Measurements from ENCODE around the gene KAT6B.

The KAT6B gene

DNA sequence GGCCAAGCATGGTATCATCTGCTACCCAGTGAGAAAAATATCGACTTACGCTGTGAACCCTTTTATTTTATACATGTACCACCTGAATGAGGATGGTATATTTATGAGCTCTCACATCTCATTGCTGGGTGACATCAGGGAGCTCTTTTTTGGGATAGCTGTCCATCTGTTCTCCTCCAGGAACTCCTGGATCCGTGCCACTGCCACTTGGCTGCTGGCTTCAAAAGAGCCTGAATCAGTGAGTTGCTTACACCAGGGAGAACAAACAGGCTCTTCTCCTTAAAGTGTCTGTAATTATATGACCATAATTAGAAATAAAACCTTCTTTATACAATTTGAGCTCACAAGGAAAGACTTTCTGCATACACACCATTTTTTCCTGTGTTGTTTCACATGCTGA lies 106.2 kb downstream of the KAT6B start:
- H3K4me1 Mint-ChIP-seq, result no peaks in the 10 kb centered on the region
- H3K27ac Mint-ChIP-seq, result no peak overlapping the region
- CTCF ChIA-PET, result no interaction called here
- no peaks in the 10 kb centered on the region for H3K27me3 Mint-ChIP-seq
- no peak overlapping the region for H3K4me3 Mint-ChIP-seq
- H3K9me3 Mint-ChIP-seq, result no peaks in the 10 kb centered on the region
- H3K36me3 Mint-ChIP-seq, result no peaks in the 10 kb centered on the region
- DNase-seq, result no peak

DNA sequence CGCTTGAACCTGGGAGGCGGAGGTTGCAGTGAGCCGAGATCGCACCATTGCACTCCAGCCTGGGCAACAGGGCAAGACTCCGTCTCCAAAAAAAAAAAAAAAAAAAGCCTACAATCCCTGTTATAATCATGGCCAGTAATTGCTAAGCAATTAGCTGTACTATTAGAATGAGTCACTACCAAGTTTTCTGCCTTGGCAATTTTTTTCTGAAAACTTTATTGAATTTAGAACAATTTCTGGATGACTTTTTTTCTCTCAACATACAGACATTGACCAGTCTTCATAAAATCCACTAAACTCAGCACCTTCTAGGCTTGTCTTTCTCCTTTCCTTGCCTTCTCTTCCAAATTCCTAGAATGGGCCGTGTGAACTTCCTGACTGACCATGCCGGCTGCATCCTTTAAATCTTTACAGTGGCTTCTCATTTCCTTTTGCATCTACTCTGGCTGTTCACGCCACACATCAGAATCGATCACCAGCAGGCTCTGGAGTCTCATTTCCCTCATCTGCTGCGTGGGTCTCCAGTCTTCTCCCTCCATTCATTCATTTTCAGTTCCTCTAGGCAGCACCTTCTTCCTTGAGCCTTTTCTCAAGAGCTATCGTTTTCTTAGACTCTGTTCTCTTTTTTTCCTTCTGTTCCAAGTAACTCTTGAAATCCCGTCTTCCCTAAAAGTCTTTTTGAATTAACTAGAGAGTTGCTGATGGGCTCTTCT lies 107.9 kb downstream of the KAT6B start:
- Mint-ChIP-seq H3K4me3 (no peak overlapping the region), H3K9me3 (no peaks in the 10 kb centered on the region), H3K36me3 (no peaks in the 10 kb centered on the region), H3K4me1 (no peaks in the 10 kb centered on the region), H3K27ac (no peak overlapping the region), H3K27me3 (no peaks in the 10 kb centered on the region)
- no peak for DNase-seq
- CTCF ChIA-PET, result no interaction called here

DNA sequence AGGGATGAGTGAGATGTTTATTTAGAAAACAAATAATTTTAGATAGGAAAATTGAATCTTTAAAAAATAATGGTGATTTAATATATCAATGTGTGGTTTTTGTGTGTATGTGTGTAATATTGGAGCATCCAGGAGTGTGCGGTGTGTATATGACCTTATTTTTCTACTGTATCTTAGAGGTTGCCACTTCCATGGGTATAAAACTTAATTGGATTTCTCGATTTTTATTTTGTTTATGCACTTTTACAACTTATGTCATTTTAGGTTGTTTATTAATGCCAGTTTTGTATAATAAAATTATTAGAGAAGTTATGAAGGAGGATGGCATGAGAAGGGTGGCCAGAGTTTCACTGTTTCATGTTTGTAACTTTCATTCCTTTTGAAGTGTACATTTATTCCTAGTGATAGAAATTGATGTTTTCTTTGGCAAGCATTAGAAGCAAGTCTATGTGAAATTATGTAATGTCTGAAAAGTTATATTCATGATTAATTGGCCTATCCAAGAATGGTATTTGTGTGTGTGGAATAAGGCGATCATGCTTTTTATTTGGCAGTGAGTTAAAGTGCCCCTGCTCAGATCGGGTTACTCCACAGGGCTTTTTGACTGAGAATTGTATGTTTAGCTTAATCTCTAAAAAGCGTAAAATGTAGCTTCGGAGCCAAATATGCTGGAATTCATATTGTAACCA lies 110.3 kb downstream of the KAT6B start:
- CTCF ChIA-PET, result no interaction called here

DNA sequence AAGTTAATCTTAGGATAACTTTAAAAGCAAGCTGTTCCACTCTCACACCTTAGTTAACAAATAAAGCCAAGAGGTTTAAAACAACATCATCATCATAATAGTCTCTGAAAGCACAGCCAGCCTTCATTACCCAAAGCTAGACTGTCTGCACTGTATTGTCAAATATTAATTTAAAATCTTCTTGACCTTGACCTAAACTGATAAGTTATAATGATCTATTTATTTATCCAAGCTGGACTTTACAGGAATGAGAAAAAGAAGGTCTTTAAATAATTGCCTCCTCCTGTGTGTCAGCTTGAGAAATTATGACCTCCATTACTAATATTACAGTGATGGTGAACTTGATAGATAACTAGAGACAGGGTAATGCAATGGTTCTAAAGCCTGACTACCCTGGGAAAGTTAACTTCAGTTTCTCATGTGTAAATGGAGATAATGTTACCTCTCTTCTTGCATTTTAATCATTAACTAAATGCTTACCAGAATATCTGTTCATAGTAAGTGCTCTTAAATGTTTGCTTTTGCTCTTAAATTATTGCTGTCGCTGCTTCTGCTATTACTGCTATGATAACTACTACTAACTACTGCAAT lies 111.0 kb downstream of the KAT6B start:
- Mint-ChIP-seq H3K36me3 (no peaks in the 10 kb centered on the region), H3K4me3 (no peak overlapping the region), H3K9me3 (no peaks in the 10 kb centered on the region), H3K27ac (no peak overlapping the region), H3K4me1 (no peaks in the 10 kb centered on the region), H3K27me3 (no peaks in the 10 kb centered on the region)
- DNase-seq, result no peak
- CTCF ChIA-PET, result no interaction called here

More for the DNA sequence above, 110.3 kb downstream of the KAT6B start:
- H3K4me3 Mint-ChIP-seq, result no peak overlapping the region
- no peak for DNase-seq
- H3K36me3 Mint-ChIP-seq, result no peaks in the 10 kb centered on the region
- H3K4me1 Mint-ChIP-seq, result no peaks in the 10 kb centered on the region
- no peaks in the 10 kb centered on the region for H3K27me3 Mint-ChIP-seq
- H3K9me3 Mint-ChIP-seq, result no peaks in the 10 kb centered on the region
- H3K27ac Mint-ChIP-seq, result no peak overlapping the region

DNA sequence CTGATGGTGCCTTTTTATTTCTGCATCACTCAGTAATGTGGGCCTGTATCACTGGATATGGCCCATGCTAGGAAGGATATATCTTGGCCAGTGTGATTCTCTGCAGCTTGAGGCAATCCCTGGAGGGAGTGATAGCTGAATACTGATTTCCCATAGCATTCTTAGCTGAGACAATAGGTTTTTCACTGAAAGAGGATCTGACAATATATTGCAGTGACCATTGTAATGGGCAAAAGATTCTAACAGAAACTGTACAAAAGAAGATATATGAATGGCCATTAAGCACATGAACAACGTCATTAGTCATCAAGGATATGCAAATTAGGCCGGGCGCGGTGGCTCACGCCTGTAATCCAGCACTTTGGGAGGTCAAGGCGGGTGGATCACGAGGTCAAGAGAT lies 117.8 kb downstream of the KAT6B start:
- DNase-seq, result no peak
- no peak overlapping the region for H3K27ac Mint-ChIP-seq
- H3K9me3 Mint-ChIP-seq, result no peaks in the 10 kb centered on the region
- no peaks in the 10 kb centered on the region for H3K27me3 Mint-ChIP-seq
- H3K36me3 Mint-ChIP-seq, result no peaks in the 10 kb centered on the region
- H3K4me1 Mint-ChIP-seq, result no peaks in the 10 kb centered on the region
- no peak overlapping the region for H3K4me3 Mint-ChIP-seq
- CTCF ChIA-PET, result no interaction called here

DNA sequence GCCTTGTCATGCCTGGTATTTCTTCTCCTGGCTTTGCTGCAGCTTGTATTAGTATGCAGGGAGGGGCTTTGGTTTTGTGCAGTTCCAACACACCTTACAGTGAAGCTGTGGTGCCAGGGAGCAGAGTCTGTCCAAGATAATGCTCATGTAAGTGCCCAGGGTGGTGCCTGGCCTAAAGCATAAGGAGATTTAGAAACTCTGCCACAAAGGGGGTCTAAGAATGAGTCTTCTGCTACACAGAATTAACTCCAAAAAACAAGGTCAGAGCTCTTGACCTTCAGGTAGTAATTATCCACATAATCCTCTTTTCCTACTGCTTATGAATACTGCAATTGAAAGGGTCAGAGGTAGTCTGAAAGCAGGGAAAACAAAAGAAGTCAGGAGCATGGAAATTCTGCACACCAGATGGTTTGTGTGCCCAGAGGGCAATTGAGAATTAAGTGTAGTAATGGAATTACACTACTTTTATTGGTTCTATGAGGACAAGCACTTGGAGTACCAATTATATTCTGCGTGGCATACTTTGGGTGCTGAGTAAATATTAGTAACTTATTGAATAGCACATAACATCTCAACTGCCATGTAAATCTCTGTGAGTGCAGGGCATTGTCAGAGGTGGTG lies 121.5 kb downstream of the KAT6B start:
- no peaks in the 10 kb centered on the region for H3K36me3 Mint-ChIP-seq
- no peak overlapping the region for H3K4me3 Mint-ChIP-seq
- no peaks in the 10 kb centered on the region for H3K9me3 Mint-ChIP-seq
- no peaks in the 10 kb centered on the region for H3K4me1 Mint-ChIP-seq
- H3K27me3 Mint-ChIP-seq, result no peaks in the 10 kb centered on the region
- no peak overlapping the region for H3K27ac Mint-ChIP-seq
- CTCF ChIA-PET, result no interaction called here
- no peak for DNase-seq

DNA sequence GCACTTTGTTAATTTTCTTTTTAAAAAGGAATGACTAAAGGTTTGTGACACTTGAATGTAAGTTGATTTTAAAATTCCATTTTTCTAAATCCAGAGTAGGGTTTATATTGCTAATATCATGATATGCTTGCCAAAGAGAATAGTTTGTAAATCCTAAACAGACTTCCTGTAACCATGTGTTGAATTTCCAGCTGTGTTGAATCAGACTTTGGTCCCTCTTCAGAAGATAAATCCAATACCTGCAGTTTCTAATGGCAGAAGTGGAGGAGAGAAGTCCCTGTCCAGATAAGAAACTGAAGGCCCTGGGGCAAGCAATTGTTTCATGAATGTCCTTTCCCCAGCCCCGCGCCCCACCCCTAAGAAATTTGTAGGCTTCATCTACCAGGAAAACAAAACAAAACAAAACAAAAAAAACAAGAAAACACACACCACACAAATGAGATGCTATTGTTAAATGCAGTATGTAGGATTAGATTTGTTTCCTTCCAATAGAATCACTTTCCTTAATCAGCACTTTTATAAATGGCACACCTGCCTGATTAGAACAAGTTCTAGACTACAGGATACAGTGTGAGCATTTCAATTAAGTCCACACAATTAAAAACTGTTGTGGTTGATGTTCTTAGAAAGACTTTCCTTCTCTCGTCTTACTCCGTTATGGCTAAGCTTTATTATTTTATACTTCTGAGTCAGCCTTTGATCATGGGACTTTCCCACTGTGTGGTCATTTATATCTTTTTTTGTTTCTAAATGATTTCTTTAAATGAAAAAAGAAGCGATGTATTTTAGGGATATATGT lies 122.8 kb downstream of the KAT6B start:
- Mint-ChIP-seq H3K36me3 (no peaks in the 10 kb centered on the region), H3K4me3 (no peak overlapping the region), H3K27ac (no peak overlapping the region), H3K4me1 (no peaks in the 10 kb centered on the region), H3K9me3 (no peaks in the 10 kb centered on the region), H3K27me3 (no peaks in the 10 kb centered on the region)
- no peak for DNase-seq
- CTCF ChIA-PET, result no interaction called here

DNA sequence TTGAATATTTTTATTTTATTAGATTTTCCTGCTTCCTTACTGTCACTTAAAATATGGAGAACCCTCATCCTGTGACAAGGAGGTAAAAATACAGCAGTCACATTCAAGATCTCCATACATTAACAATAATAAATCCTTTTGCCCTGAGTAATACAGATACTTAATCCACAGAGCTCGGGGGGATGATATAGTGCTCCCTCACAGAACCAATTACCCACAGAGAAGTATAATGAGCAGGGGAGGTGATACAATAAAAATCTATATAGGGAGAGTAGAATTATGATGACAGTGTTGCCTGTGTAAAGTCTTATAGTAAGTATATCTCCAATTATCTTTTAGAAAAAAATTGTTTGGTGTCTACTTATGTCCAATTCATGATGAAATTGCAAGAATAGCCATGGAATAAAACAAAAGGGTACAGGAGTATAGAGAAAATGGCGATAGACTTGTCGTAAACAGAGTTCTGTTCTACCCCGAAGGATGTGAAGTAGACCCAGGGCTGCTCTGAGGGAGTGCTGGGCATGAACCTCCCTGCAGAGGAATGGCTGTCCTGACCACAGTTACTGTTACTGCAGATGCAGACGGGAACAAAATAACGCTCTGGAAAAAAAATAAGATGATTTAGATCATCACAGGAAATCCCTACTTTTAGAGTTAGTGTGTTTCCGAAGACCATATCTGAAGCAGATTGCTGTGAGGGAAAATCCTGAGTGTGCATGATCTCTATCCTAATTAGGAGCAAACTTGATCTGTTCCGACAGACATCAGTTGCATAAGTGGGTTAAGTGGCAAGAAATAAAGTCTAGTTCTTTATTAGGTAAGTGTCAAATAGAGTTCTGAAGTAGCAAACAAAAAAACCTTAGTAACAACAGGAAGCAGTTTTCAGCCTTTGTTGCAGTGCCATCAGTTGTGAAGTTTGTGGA lies 123.7 kb downstream of the KAT6B start:
- no peaks in the 10 kb centered on the region for H3K9me3 Mint-ChIP-seq
- H3K4me3 Mint-ChIP-seq, result no peak overlapping the region
- CTCF ChIA-PET, result no interaction called here
- no peaks in the 10 kb centered on the region for H3K27me3 Mint-ChIP-seq
- no peak overlapping the region for H3K27ac Mint-ChIP-seq
- H3K4me1 Mint-ChIP-seq, result no peaks in the 10 kb centered on the region
- H3K36me3 Mint-ChIP-seq, result no peaks in the 10 kb centered on the region
- DNase-seq, result no peak

DNA sequence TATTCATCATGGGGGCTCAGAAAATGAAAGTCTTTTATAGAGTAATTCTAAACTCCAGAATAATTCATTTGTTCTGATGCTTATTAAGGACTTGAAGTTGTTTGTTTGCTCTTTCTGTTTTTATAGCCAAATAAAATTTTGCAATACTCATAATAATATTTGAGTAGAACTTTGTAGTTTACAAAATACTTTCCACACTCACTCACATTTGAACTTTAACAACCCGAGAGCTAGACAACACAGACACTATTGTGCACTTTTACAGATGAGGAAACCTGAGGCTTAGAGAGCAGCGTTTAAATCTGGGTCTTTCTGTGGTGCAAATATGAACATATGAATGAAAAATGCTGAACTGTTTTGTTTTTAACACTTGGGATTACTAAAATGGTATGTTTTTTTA lies 126.8 kb downstream of the KAT6B start:
- Mint-ChIP-seq H3K27ac (no peak overlapping the region), H3K27me3 (no peaks in the 10 kb centered on the region), H3K4me1 (no peaks in the 10 kb centered on the region), H3K4me3 (no peak overlapping the region), H3K36me3 (no peaks in the 10 kb centered on the region), H3K9me3 (no peaks in the 10 kb centered on the region)
- no peak for DNase-seq
- CTCF ChIA-PET, result no interaction called here

DNA sequence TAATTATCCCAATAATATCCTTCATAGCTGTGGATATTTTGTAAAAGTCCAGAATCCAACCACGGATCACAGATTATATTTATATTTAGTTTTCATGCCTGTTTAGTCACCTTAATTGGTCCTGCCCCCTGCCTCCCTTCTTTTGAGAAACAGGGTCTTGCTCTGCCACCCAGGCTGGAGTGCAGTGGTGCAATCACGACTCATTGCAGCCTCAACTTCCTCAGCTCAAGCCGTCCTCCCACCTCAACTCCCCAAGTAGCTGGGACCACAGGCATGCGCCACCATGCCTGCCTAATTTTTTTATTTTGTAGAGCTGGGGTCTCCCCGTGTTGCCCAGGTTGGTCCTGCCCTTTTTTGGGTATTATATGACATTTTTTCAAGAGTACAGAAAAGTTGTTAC lies 129.4 kb downstream of the KAT6B start:
- H3K9me3 Mint-ChIP-seq, result no peaks in the 10 kb centered on the region
- no peaks in the 10 kb centered on the region for H3K27me3 Mint-ChIP-seq
- H3K36me3 Mint-ChIP-seq, result no peaks in the 10 kb centered on the region
- H3K4me1 Mint-ChIP-seq, result no peaks in the 10 kb centered on the region
- no peak overlapping the region for H3K27ac Mint-ChIP-seq
- H3K4me3 Mint-ChIP-seq, result no peak overlapping the region
- CTCF ChIA-PET, result interaction anchor here (1.1 kb wide), 1 partner anchor 67 kb away, joined by 3 read pairs; no protein-coding TSS in a partner anchor
- DNase-seq, result no peak

DNA sequence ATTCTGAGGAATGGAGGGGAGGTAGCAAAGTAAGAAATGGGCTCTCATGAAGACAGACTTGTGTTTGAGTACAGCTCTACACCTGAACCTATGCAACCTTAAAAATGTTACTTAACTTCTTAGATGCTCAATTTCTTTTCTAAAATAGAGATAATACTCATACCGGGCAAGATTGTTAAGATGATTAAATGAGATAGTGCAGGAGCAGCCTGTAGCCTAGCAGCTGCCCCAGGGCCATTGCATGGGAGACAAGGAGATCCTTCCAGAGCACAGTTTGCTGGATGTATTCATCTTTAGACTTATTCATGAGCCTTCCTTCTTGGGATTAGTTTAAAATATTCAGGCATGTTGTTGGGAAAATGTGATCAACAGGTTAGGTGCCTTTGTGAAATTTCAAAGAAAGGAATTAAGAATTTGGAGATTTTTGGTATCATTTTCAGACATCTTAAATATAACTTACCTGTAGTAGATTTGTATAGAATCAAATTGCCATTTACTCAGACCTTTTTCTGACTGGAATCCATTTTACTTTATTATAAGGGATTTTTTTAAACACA lies 130.2 kb downstream of the KAT6B start:
- Mint-ChIP-seq H3K36me3 (no peaks in the 10 kb centered on the region), H3K9me3 (no peaks in the 10 kb centered on the region), H3K27me3 (no peaks in the 10 kb centered on the region), H3K4me3 (no peak overlapping the region), H3K27ac (no peak overlapping the region), H3K4me1 (no peaks in the 10 kb centered on the region)
- CTCF ChIA-PET, result interaction anchor here (1.1 kb wide), 1 partner anchor 67 kb away, joined by 3 read pairs; no protein-coding TSS in a partner anchor
- no peak for DNase-seq

DNA sequence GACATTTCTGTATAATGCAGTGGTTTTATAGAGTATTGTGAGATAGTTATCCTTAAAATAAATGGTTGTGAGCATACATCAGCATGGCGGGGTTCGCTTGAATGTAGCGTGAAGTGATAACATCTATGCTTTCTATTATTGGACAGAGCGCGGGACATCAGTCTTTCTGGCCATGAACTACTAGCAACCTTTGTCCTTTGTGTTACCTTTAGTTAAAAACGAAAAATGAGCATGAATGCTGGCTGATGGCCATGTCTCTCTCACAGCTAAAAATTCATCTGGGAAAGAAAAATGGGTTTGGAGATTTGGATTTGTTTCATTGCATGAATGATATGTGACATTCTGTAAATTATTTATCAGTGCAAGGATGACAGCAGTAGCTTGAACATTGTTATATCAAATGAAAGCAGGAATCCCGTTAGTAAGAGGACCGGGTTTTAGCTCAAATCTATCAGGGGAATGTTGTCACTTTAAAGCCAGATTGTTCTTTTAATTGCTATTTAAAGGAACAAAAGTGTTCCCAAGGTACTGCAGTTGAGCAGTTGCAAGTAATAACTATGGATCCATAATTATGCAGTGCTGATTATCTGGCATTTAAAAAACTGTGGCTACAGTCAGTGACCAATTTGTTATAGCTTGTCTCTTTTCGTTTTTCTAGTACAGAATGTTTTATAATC lies 131.0 kb downstream of the KAT6B start:
- CTCF ChIA-PET, result no interaction called here
- Mint-ChIP-seq H3K36me3 (no peaks in the 10 kb centered on the region), H3K27ac (no peak overlapping the region), H3K4me3 (no peak overlapping the region), H3K4me1 (no peaks in the 10 kb centered on the region), H3K9me3 (no peaks in the 10 kb centered on the region), H3K27me3 (no peaks in the 10 kb centered on the region)
- no peak for DNase-seq

DNA sequence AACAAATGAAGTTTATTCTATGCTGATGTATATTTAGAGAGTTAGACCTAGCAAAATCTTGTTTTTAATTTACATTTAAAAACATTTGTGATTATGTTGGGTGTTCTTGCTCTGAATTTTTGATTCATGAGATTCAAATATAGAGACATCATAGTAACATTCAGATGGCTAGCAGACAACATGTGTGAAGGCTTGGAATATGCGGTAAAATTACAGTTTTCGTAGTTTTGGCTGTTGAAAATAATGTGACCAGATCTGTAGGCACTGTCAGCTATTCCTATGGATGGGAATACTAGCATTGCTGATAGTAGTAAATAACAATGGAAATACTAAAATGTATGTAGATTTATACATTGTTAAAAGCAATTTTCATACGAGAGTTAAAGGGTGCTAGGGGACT lies 131.9 kb downstream of the KAT6B start:
- peaks cover 2% of the 10 kb centered on the region for H3K36me3 Mint-ChIP-seq
- H3K4me1 Mint-ChIP-seq, result no peaks in the 10 kb centered on the region
- DNase-seq, result no peak
- CTCF ChIA-PET, result no interaction called here
- no peaks in the 10 kb centered on the region for H3K9me3 Mint-ChIP-seq
- no peak overlapping the region for H3K4me3 Mint-ChIP-seq
- no peaks in the 10 kb centered on the region for H3K27me3 Mint-ChIP-seq
- H3K27ac Mint-ChIP-seq, result no peak overlapping the region
